Endodermal cell (in vitro differentiated cells): ENCODE measurements around the gene NDFIP2. TPM values are rescaled to one million over a fixed set of nuclear protein-coding genes. Genes with fewer than 3 reads are reported as not detected.

Experiments used
- DNase-seq: peaks from one replicate; pipeline ENCODE4 v3.0.0-alpha.2; 2017
- H3K27ac ChIP-seq: 2 replicates; pipeline ENCODE4 v1.5.1; 2013; ENCODE audit warnings: mild to moderate bottlenecking, low read depth, low read length, moderate library complexity
- H3K27me3 ChIP-seq: 2 replicates; pipeline ENCODE4 v1.6.1; 2013; ENCODE audit warnings: mild to moderate bottlenecking, low read length, moderate library complexity; ENCODE audit not compliant: insufficient read depth, control insufficient read depth, poor library complexity, severe bottlenecking
- H3K36me3 ChIP-seq: 2 replicates; pipeline ENCODE4 v1.7.0; 2013; ENCODE audit warnings: mild to moderate bottlenecking, low read length, moderate library complexity; ENCODE audit not compliant: control insufficient read depth, insufficient read depth
- H3K4me1 ChIP-seq: one replicate; pipeline ENCODE4 v1.7.0; 2013; ENCODE audit warnings: low read length; ENCODE audit not compliant: control insufficient read depth, insufficient read depth
- H3K4me3 ChIP-seq: 2 replicates; pipeline ENCODE4 v1.5.1; 2013; ENCODE audit warnings: mild to moderate bottlenecking, low read length, moderate library complexity
- H3K9ac ChIP-seq: 2 replicates; pipeline ENCODE4 v1.6.1; 2013; ENCODE audit warnings: mild to moderate bottlenecking, low read length, moderate library complexity; ENCODE audit not compliant: poor library complexity, severe bottlenecking; ENCODE audit errors: extremely low read depth
- H3K9me3 ChIP-seq: 2 replicates; pipeline ENCODE4 v1.6.1; 2013; ENCODE audit warnings: mild to moderate bottlenecking, low read length, moderate library complexity; ENCODE audit not compliant: control insufficient read depth
- H3K27ac Mint-ChIP-seq: 2 replicates; pipeline ENCODE4 v1.8.0; 2020; ENCODE audit warnings: mixed read lengths
- H3K27me3 Mint-ChIP-seq: 2 replicates; pipeline ENCODE4 v1.8.0; 2021; ENCODE audit warnings: mild to moderate bottlenecking, mixed read lengths; ENCODE audit not compliant: insufficient read depth
- H3K36me3 Mint-ChIP-seq: 2 replicates; pipeline ENCODE4 v1.8.0; 2020; ENCODE audit warnings: low read depth, mixed read lengths
- H3K4me1 Mint-ChIP-seq: 2 replicates; pipeline ENCODE4 v1.8.0; 2020; ENCODE audit warnings: mixed read lengths
- H3K4me3 Mint-ChIP-seq: 2 replicates; pipeline ENCODE4 v1.8.0; 2020; ENCODE audit warnings: mild to moderate bottlenecking, moderate library complexity, mixed read lengths
- H3K9me3 Mint-ChIP-seq: 2 replicates; pipeline ENCODE4 v1.8.0; 2020; ENCODE audit warnings: mild to moderate bottlenecking, mixed read lengths
- CTCF ChIP-seq: fragments of 200-600 bp; sonication (generic); conservative IDR thresholded peaks from 2 replicates; pipeline ENCODE4 v1.5.0; 2021; ENCODE audit warnings: antibody characterized with exemption, mild to moderate bottlenecking
- WGBS, 2 experiments: methylation state at CpG; one replicate each; pipeline versions ENCODE4 v1.1.5 to v1.1.7; 2013; ENCODE audit warnings: missing lambda C conversion rate in 2 of 2, mixed read lengths in 1 of 2; ENCODE audit not compliant: insufficient coverage in 1 of 2, insufficient read length in 1 of 2; 5-methylcytosine and 5-hydroxymethylcytosine counted together
- total RNA-seq, 2 donors: library from RNA; stranded (reverse); fragmentation: NEBNext Ultra II Directional in 1 of 2; extraction: Animal tissue kit (Norgen Biotek cat#: 25700) in 1 of 2; gene quantifications; 2 replicates in 1 of 2; 3 replicates in 1 of 2; pipeline ENCODE4 v1.2.1, GENCODE V29; 2021

Gene NDFIP2
- total RNA-seq, 2 donors from 2014 or later = 27.9 to 29.2 TPM

- H3K27ac Mint-ChIP-seq = no peak overlapping the region
- H3K27ac ChIP-seq = no peak overlapping the region
- no peak for TF ChIP-seq CTCF
- peaks cover 4% of the 10 kb centered on the region for H3K27me3 Mint-ChIP-seq
- H3K27me3 ChIP-seq = peaks cover 17% of the 10 kb centered on the region
- H3K4me3 ChIP-seq = no peak overlapping the region
- WGBS, 2 experiments = 78% methylated on average over 1 of the region's 2 CpGs; no CpG with 5 or more reads in 1 of the 2 experiments
- peaks cover 32% of the 10 kb centered on the region for H3K9me3 Mint-ChIP-seq
- no peak overlapping the region for H3K4me3 Mint-ChIP-seq
- H3K9ac ChIP-seq = no peak overlapping the region
- no peaks in the 10 kb centered on the region for H3K36me3 Mint-ChIP-seq
- peaks cover 24% of the 10 kb centered on the region for H3K9me3 ChIP-seq
- peaks cover 17% of the 10 kb centered on the region for H3K4me1 Mint-ChIP-seq
- peaks cover 11% of the 10 kb centered on the region for H3K4me1 ChIP-seq
- DNase-seq = no peak
- H3K36me3 ChIP-seq = no peaks in the 10 kb centered on the region
These were observed 122.0 kb downstream of the NDFIP2 start for GRCh38 chr13:79602936-79603335.

GRCh38 chr13:79604752-79605151 lies 123.8 kb downstream of the NDFIP2 start:
- Histone ChIP-seq H3K9ac (peak overlapping the region; percentile 18), H3K4me1 (peaks cover 5% of the 10 kb centered on the region), H3K9me3 (peaks cover 40% of the 10 kb centered on the region), H3K4me3 (peak overlapping the region; percentile 22), H3K27ac (no peak overlapping the region), H3K36me3 (no peaks in the 10 kb centered on the region), H3K27me3 (peaks cover 16% of the 10 kb centered on the region)
- WGBS, 2 experiments = 82% methylated on average over 2 of the region's 2 CpGs; no CpG with 5 or more reads in 1 of the 2 experiments
- peak overlapping the region; percentile 60 for H3K27ac Mint-ChIP-seq
- no peaks in the 10 kb centered on the region for H3K27me3 Mint-ChIP-seq
- H3K4me1 Mint-ChIP-seq = peaks cover 11% of the 10 kb centered on the region
- H3K4me3 Mint-ChIP-seq = no peak overlapping the region
- no peaks in the 10 kb centered on the region for H3K36me3 Mint-ChIP-seq
- DNase-seq = no peak
- H3K9me3 Mint-ChIP-seq = peaks cover 37% of the 10 kb centered on the region
- TF ChIP-seq CTCF = no peak

Other genes with a start within 250 kb of the NDFIP2 start
- gene RBM26, start 74.9 kb upstream of the NDFIP2 start, total RNA-seq = 10 to 100 TPM; 65.0 to 81.7 TPM